ENCODE measurements around the gene ABCA13.
"Not testable (repeated sequence)": the region's sequence is repeated elsewhere in the genome, so short reads cannot be mapped to it uniquely, and the experiment has no call there.

ABCA13 gene

DNA sequence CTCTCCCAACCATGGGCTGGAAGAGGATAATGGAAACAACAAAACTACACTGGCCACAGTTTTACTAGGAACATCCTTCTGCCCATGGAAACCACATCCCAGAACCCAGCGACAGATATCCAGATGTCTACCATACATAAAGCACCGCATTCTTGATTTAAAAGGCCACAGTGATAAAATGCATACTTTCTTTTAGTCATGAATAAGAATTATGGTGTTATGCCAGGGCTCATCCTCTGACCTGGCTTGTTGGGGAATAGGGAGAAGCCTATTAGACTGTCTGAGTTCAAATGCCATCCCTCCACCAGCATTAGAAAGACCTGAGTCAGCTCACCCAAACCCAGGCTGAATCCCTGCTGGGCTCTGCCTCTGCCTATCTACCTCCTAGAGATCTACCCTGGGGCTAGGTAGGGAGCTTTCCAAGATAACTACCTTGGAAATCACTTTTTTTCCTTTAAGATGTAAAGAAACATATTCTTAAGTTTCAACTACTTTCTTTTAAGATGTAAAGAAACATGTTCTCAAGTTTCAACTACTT, 5.2 kb downstream of the ABCA13 start:
- DNase-seq (ENCODE audit: low spot score) = no peak

DNA sequence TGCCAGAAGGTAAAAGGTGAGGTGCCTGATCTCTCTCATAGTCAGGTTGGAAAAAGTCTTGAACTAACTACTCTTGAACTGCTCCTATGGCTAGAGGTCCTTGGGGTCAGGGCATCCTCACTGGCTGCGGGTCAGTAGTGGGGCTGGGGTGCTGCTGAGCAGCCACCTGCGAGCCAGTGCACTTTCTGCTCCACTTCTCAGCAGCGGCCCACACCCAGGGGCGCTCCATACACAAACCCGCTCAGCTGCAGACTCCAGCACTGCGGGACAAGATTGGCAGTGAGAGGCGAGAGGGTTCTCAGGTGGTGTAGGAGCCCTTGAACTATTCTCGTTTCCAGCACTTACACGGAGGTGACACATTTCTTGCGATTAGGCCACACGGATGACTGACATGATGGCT, 6.0 kb downstream of the ABCA13 start:
- no peak for DNase-seq (ENCODE audit: low spot score)

DNA sequence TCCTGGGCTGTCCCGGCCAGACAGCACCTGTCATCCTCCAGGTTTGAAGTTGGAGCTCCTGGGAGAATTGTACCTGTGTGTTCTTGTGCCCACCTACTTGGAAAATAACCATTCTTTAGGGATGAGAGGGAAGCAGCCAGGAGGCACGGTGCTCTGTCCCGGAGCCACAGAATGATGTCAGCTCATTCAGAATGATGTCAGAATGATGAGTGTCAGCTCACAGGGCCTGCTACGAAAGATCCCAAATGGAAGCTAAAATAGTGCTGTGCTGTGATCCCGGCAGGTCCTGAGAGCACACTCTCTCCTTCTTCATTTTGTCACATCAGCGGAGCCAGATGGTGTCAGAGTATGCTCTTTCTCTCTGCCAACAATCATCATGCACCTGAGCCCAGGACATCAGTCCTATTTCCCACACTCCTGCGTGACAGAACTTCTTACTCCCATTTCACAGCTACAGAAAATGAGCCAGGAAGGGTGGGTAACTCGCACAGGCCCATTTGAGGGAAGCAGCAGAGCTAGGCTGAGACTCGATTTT, 8.3 kb downstream of the ABCA13 start:
- DNase-seq (ENCODE audit: low spot score) = no peak

DNA sequence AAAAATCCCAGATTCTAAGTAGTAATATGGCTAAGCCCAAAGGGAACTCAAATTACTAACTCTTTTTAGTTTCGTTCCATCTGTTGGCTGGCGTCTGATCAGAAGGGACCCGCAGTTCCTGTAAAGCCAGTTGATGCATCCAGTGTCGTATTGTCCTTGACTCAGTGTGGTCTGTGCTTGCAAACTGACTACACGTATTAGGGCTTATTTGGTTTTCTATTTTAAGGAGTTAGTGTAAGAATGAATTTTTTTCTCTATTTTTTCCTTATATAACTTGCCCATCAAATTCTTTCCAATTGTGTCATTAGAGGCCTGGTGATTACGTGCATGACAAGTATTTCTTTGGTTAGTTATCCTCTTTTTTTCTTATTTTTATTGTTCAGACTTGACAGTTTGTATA, 9.7 kb downstream of the ABCA13 start:
- no peak for DNase-seq (ENCODE audit: low spot score)

DNA sequence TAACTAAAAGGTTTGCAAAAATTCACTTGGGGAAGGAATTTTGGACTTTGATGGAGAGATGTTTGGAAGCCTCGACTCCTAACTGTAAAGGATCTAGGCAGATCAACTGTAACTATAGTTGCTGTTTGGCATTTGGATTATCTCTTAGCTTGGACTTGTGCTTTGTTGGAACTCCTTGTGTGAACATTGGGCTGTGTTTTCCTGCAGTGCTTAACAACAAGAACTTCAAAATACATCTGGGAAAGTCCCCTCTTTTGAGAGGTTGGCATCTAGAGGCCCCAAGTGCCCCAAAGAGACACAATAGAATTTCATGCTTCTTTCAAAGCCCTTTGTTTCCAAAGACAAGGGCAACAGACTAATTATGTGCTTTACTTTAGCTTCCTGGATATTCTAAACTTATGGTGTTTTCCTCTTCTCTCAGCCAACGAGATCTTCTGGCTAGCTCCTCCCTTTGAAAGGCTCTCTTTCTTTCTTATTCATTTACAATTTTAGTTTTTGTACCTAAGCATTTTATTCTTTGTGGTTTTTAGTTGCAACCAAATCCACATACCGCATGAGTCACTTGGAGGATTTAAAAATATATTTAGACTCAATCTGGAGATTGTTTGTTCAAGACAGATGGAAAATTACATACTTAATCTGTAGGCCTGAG, 11.6 kb downstream of the ABCA13 start:
- DNase-seq (ENCODE audit: low spot score) = no peak

DNA sequence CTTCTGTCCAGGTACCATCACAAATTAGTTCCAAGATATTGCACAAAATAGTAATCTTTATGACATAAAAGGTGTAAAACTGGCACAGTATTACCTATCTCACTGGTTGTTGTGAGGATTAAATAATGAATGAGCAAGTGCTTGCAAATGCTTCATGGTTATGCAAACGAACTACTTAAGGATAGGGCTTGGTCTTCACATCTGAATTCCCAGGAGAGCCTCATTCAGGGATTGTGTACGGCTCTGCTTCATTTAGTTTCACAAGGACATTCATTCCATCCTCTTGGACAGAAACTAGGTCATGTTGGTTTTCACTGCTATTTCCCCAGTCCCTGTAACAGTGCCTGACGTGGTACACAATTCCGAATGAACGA, 12.1 kb downstream of the ABCA13 start:
- DNase-seq (ENCODE audit: low spot score) = peak; percentile 20

DNA sequence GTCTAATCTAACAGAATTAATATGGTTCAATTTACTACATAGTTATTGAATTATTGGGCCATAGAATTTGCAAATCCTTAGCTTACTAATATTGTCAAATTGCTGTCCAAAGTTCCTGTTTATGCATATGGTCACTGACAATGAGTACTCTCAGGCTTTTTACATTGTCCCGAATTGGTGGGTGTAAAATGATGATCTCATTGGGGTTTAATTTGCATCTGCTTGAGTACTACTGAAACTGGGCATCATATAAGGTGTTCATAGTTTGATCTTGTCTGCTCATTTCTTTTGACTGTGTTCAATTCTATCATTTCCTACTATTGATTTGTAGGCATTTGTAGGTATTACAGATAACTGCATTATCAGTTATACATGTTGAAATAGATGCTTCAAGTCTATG, 12.7 kb downstream of the ABCA13 start:
- DNase-seq (ENCODE audit: low spot score) = no peak

DNA sequence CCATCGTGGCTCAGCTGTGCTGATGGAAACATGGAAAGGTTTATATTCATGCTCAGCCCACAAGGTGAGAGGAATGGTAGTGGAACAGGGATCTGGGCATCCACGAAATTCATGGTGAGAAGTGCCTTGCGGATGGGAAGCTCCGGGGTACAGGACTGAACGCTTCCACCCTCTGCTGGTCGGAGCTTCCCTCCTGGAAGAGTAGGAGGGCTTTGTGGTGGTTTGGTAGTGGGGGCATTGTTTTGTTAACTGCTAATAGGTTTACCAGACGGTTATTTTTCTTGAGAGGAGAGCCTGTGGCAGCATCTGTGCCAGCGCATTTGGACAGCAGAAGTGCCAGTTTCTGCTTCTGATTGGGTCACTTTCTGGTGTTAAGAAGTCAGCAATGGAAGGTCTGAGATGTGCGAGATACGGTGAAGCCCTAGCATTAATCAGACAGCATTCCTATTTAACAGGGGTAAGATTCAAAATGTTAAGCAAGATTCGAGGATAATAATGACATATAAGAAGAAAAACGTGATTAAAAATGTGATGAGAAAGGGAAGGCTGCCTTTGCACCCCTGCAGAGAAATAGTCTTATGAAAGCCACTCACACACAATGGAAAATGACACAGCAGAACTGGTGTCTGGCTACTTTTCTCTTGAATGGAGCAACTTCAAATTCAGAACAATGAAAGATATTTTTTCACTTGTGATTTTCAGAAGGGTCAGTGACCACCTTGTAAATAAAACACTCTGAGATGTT, 17.7 kb downstream of the ABCA13 start:
- no peak for DNase-seq (ENCODE audit: low spot score)

DNA sequence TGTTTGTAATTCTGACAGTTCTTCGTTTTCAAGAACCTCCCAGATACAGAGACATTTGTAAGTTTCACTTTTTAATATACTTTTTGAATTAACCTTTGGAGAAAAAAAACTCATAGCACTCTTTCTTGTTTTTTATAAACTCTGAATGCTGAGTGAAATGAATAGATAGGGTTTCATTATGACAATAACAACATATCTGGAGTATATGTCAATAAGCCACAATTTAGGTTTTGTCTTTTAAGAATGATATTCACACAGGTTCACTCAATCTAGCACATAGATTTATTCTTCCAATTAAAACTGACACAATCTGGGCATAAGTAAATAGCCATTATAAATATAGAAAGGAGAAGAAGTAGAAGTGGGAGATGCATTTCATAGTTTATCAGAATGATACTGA, 21.7 kb downstream of the ABCA13 start:
- no peak for DNase-seq (ENCODE audit: low spot score)

DNA sequence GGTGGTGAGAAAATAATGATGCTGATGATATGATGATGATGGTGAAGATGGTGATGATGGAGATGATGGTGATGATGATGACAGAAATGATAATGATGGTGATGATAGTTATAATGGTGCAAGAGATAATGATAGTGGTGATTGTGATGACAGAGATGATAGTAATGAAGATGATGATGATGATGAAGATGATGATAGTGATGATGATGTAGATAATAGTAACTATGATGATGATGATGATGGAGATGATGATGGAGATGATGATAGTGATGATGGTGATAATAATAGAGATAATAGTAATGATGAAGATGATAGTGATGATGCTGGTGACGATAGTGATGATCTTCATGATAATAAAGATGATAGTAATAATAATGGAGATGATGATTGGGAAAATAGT, 22.2 kb downstream of the ABCA13 start:
- DNase-seq (ENCODE audit: low spot score) = no peak

DNA sequence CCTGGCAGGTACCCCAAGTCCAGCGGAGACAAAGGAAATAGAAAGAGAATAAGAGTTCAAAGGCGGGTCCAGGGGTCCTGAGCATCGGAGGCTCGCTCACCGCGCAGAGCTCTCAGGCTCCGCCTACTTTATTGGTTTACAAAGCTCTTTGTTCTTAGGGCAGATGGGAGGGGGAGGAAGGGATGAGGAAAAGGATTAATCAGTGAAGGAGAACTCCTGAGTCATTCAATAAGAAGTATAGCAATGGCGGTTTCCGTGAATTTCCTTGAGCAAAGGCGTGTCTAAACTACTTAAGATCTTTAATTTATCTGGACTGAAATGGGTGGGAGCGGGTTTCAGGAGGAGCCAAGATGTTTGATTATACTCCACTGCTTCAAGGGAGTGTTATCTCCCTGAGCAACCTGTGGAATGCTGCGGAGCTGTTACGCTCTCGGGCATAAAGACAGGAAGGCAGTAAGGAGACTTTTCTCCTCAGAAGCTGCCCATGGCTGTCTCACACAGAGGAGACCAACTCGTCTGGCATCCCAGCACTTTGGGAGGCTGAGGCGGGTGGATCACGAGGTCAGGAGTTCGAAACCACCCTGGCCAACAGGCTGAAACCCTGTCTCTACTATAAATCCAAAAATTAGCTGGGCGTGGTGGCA, 29.8 kb downstream of the ABCA13 start:
- DNase-seq (ENCODE audit: low spot score) = not testable (repeated sequence)

DNA sequence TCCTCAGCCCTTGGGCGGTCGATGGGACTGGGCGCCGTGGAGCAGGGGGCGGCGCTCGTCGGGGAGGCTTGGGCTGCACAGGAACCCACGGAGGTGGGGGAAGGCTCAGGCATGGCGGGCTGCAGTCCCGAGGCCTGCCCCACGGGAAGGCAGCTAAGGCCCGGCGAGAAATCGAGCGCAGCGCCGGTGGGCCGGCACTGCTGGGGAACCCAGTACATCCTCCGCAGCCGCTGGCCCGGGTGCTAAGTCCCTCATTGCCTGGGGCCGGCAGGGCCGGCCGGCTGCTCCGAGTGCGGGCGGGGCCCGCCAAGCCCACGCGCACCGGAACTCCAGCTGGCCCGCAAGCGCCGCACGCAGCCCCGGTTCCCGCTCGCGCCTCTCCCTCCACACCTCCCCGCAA, 31.7 kb downstream of the ABCA13 start:
- DNase-seq (ENCODE audit: low spot score) = not testable (repeated sequence)

DNA sequence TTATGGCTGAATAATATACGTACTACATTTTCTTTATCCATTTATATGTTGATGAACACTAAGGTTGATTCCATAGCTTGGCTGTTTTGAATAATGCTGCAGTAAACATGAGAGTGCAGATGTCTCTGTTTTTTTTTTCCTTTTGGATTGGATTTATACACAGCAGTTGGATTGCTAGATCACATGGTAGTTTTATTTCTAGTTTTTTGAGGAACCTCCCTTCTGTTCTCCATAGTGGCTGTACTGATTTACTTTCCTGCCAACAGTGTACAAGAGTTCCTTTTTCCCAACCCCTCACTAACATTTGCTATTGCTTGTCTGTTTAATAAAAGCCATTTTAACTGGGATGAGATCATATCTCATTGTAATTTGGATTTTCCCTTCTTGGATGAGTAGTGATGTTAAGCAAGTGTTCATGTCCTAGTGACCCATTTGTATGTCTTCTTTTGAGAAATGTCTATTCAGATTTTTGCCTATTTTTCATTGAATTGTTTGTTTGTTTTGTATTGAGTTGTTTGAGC, 36.0 kb downstream of the ABCA13 start:
- DNase-seq (ENCODE audit: low spot score) = no peak

DNA sequence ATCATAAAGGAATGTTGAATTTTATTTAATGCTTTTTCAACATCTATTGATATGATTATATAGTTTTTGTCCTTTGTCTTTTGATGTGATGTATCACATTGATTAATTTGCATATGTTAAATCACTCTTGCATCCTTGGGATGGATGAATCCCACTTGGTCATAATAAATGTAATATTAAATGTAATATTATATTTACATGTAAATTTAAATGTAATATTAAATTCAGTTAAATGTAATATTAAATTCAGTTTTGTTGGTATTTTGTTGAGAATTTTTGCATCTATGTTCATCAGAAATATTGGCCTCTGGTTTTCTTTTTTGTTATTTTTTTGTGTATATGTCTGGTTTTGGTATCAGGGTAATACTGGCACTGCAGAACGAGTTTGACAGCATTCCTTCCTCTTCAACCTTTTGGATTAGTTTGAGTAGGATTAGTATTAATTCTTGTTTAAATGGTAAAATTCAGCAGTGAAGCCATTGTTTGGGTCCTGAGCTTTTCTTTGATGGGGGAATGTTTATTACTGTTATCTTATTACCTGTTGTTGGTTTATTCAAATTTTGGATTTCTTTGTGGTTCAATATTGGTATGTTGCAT, 37.8 kb downstream of the ABCA13 start:
- DNase-seq (ENCODE audit: low spot score) = no peak

DNA sequence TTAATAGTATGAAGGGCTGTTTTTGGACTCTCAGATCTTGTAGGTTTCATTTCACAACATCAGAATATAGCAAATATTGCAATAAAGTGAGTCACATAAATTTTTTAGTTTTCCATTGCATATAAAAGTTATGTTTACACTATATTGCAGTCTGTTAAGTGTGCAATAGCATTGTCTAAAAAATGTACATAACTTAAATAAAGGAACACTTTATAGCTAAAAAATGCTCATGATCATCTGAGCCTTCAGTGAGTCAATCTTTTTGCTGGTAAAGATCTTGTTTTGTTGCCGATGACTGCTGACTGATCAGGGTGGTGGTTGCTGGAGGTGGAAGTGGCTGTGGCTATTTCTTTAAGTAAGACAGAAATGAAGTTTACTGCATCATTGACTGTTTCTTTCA, 42.0 kb downstream of the ABCA13 start:
- DNase-seq (ENCODE audit: low spot score) = no peak

DNA sequence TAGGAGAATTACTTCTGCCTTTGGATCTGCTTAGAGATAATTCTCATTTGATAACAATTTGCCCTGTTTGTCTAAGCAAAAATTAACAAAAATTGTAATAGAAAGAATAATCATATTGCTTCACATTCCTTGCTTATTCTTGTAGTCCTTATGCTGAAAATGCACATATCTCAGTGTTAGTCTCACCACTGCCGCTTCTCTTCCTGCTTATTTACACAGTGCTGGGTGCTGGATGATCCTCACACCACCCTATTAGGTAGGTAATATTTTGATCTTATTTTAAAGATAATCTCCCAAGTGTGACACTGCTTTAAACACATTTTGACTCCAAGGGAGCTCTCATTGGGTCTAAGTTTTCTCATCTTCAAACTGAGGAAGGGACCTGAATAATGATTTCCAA, 46.0 kb downstream of the ABCA13 start:
- no peak for DNase-seq (ENCODE audit: low spot score)

DNA sequence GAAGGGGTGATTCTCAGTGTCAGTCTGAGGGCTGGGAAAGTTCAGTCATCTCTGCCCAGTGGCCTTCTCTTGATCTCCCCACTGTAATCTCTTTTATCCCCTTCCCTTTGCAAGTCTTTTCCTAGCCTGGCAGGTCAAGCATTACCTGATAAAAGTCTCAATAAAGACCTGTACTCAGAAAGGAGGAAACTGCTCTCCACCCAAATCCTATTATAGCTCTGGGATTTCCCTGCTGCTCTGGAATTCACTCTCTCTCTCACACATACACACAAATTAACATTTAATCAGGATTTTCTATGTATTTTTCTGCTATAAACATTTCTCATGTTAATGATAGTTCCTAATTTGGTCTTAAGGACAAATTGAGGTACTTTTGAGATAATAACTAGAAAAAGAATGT, 46.5 kb downstream of the ABCA13 start:
- no peak for DNase-seq (ENCODE audit: low spot score)

DNA sequence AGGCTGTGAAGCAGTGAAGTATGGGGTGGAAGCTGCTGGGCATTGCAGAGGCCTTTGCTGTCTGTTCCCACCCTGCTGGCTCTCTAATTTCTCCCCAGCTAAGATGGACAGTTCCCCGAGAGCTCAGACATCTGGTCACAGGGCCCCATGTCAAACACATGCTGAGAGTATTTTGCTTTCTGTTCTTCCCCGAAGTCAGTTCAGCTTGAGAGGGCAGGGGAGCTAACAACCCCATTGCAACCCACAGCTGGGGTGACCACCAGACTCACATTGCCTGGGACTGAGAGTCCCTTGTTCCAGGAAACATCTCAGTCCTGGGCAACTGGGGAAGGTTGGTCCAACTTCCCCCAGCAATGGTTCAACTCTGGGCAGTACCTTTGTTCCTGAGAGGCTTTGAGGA, 52.8 kb downstream of the ABCA13 start:
- no peak for DNase-seq (ENCODE audit: low spot score)

DNA sequence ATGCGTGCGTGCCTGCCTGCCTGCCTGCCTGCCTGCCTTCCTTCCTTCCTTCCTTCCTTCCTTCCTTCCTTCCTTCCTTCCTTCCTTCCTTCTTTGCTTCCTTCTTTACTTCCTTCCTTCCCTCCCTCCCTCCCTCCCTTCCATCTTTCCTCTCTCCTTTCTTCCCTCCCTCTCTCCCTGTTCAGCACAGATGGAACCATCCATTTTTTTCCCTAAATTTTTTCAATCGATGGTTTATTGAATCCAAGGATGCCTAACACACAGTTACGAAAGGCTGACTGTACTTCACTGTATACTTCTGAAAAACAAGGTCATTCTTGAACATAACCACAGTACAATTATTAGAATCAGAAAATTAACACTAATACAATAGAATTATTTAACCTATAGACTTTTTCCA, 53.8 kb downstream of the ABCA13 start:
- no peak for DNase-seq (ENCODE audit: low spot score)

DNA sequence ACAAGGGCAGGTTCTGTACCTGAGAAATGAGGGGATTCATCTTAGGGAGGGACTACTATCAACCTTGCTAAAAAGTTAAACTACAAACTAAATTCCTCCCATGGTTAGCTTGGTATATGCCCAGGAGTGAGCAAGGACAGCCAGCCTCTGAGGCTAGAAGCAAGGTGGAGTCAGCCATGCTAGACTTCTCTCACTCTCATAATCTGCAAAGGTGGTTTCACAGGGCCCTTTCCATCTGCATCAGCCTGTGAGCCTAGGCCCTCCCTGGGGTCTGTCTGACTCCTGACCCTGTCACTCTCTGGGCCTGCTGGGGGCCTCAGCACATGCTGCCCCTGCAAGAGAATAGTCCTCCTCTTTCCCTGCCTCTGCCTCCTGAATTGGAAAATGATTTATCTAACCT, 66.1 kb downstream of the ABCA13 start:
- DNase-seq (ENCODE audit: low spot score) = no peak

DNA sequence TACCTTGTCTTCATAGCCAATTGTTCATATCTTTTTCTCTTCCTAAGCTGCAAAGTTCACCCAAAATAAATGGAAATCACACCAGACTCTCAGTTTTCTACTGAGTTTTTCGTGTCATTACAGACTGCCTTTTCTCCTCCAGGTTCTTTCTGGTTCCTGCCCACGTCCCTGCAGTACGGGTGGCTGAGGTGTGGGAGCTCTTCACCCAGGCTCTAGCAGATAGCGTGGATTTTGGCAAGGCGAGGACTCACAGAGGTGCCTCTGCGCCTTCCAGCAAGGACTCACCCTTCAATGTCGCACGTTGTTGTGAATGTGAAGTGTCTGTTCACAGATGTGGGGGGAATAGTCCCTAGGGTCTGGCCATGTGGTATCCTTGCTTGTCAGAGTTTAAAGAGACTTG, 71.6 kb downstream of the ABCA13 start:
- no peak for DNase-seq (ENCODE audit: low spot score)

DNA sequence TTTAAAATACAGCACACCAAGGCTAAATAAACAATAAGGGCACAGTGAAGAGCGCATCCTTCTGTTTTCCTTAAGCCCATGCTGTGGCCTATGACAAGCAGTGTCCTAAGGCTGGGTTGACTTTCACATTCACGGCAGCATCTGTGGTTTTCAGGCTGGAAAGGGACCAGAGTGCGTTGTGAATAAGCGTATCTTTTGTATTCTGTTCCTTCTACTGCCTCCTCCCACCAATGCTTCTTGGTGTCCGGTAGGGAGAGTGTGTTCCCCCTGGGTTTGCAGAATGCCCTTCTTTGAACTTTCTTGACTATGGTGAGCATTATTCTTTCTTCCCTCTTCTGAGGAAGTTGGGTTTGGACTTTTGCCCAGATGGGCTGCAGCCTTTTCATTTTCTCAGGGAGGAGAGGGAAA, 73.6 kb downstream of the ABCA13 start:
- no peak for DNase-seq (ENCODE audit: low spot score)
